ENCODE results near the gene MIPOL1.

- TF ChIP-seq, protein P1, sequence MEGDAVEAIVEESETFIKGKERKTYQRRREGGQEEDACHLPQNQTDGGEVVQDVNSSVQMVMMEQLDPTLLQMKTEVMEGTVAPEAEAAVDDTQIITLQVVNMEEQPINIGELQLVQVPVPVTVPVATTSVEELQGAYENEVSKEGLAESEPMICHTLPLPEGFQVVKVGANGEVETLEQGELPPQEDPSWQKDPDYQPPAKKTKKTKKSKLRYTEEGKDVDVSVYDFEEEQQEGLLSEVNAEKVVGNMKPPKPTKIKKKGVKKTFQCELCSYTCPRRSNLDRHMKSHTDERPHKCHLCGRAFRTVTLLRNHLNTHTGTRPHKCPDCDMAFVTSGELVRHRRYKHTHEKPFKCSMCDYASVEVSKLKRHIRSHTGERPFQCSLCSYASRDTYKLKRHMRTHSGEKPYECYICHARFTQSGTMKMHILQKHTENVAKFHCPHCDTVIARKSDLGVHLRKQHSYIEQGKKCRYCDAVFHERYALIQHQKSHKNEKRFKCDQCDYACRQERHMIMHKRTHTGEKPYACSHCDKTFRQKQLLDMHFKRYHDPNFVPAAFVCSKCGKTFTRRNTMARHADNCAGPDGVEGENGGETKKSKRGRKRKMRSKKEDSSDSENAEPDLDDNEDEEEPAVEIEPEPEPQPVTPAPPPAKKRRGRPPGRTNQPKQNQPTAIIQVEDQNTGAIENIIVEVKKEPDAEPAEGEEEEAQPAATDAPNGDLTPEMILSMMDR (conservative IDR thresholded peaks at IDR 0.05; ENCODE audit: low read length) = no peak
- no peak for TF ChIP-seq EZH2phosphoT487 (IDR thresholded peaks at IDR 0.05; ENCODE audit: borderline replicate concordance)
These were observed 224.6 kb downstream of the MIPOL1 start for GRCh38 chr14:37422319-37422718.
